HEK293 (cell line): ENCODE data around the gene CASP14.

Source experiments
- CTCF ChIP-seq: fragments of 450-650 bp; formaldehyde crosslinking; IDR thresholded peaks from 2 replicates; pipeline ENCODE4 v1.5.1; 2016; ENCODE audit warnings: missing biosample characterization, missing genetic modification characterization
- ZNF350 ChIP-seq: fragments of 450-650 bp; formaldehyde crosslinking; IDR thresholded peaks from 2 replicates; pipeline ENCODE4 v1.5.0; 2017; ENCODE audit warnings: missing biosample characterization, mild to moderate bottlenecking, missing genetic modification characterization
- ZNF518A ChIP-seq: fragments of 450-650 bp; formaldehyde crosslinking; conservative IDR thresholded peaks from 2 replicates; pipeline ENCODE4 v1.5.1; 2016; ENCODE audit warnings: low read depth, missing biosample characterization, missing genetic modification characterization
- ZNF76 ChIP-seq: fragments of 450-650 bp; formaldehyde crosslinking; IDR thresholded peaks from 2 replicates; pipeline ENCODE4; 2016; ENCODE audit warnings: low read depth, missing biosample characterization, missing genetic modification characterization, borderline replicate concordance

- TF ChIP-seq ZNF76: no peak
- TF ChIP-seq ZNF350 (tag by site-specific recombination): no peak
- TF ChIP-seq ZNF518A (tag by site-specific recombination): no peak
- TF ChIP-seq CTCF: no peak
Measured at GRCh38 chr19:15025217-15025616, 24.1 kb upstream of the CASP14 start.
